Gastroesophageal sphincter (tissue), 4 donors: ENCODE data around the gene RPTOR. TPM values are rescaled to one million over a fixed set of nuclear protein-coding genes. Genes with fewer than 3 reads are reported as not detected.

Experiments
- ATAC-seq: fragments of 150-250 bp; one replicate; pipeline ENCODE4 v1.9.1; 2016; ENCODE audit warnings: mild to moderate bottlenecking, moderate library complexity
- H3K27ac ChIP-seq, 4 donors: fragments of 200-600 bp; sonication (generic) in 3 of 4; 1 replicate in 3 of 4; 2 replicates in 1 of 4; pipeline ENCODE4 v1.5.1; 2016 to 2019
- H3K27me3 ChIP-seq: fragments of 200-600 bp; sonication (generic); one replicate; pipeline ENCODE4 v1.5.1; 2019
- H3K36me3 ChIP-seq, 2 donors: fragments of 200-600 bp; sonication (generic); one replicate each; pipeline ENCODE4 v1.5.1; 2019; ENCODE audit warnings: control low read depth in 1 of 2
- H3K4me1 ChIP-seq, 3 donors: fragments of 200-600 bp; sonication (generic); 1 replicate in 2 of 3; 2 replicates in 1 of 3; pipeline ENCODE4 v1.5.1; 2016 to 2019; ENCODE audit warnings: control low read depth in 2 of 3
- H3K4me3 ChIP-seq, 2 donors: fragments of 200-600 bp; sonication (generic); one replicate each; pipeline ENCODE4 v1.5.1; 2019; ENCODE audit warnings: mild to moderate bottlenecking in 1 of 2, moderate library complexity in 1 of 2
- H3K9me3 ChIP-seq, 3 donors: fragments of 200-600 bp; sonication (generic); one replicate each; pipeline ENCODE4 v1.5.1; 2017 to 2019; ENCODE audit warnings: control low read depth in 2 of 3
- CTCF ChIP-seq, 4 experiments: fragments of 200-600 bp in 2 of 4; fragments of 450-650 bp in 2 of 4; sonication (generic) in 1 of 4; IDR thresholded peaks; one replicate each; pipeline ENCODE4 v1.5.1; 2017 to 2019; ENCODE audit warnings: antibody characterized with exemption in 4 of 4, mild to moderate bottlenecking in 2 of 4, moderate library complexity in 2 of 4
- EP300 ChIP-seq: sonication (generic); formaldehyde crosslinking; IDR thresholded peaks from one replicate; pipeline ENCODE4 v1.6.1; 2017; ENCODE audit warnings: antibody characterized with exemption, mild to moderate bottlenecking
- POLR2A ChIP-seq, 2 donors: fragments of 450-650 bp; IDR thresholded peaks; one replicate each; pipeline ENCODE4 v1.6.1; 2017; ENCODE audit warnings: antibody characterized with exemption in 2 of 2, mild to moderate bottlenecking in 2 of 2, moderate library complexity in 1 of 2
- POLR2AphosphoS5 ChIP-seq: sonication (generic); formaldehyde crosslinking; IDR thresholded peaks from one replicate; pipeline ENCODE4 v1.6.1; 2017; ENCODE audit warnings: antibody characterized with exemption
- WGBS, 2 donors: methylation state at CpG; one replicate each; pipeline ENCODE4 v1.1.5; 2018; ENCODE audit warnings: low coverage in 1 of 2; 5-methylcytosine and 5-hydroxymethylcytosine counted together
- total RNA-seq, 4 donors: library from RNA; depleted of rRNA; stranded (reverse); fragments of >200 nt; gene quantifications; one replicate each; pipeline ENCODE4 v1.1.0, GENCODE V29; 2016

RPTOR gene
- total RNA-seq, 4 donors from 2014 or later = 25.7 to 56.8 (median 39.7) TPM

DNA sequence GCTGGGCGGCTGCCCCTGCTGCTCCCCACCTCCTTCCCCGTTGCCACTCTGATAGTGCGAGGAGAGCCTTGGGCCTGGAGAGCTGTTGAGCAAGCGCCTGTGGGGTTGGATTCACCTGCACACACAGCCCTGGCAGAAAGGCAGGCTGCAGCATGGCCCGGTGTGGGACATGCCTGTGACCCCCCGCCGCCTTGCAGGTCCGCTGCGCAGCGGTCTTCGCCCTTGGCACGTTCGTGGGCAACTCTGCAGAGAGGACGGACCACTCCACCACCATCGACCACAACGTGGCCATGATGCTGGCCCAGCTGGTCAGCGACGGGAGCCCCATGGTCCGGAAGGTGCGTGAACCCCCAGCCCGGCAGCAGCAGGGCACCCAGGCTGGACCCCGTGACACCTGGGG is 340.2 kb downstream of the RPTOR start:
- H3K27me3 ChIP-seq = no peaks in the 10 kb centered on the region
- ATAC-seq = no peak
- no peaks in the 10 kb centered on the region for H3K4me1 ChIP-seq
- no CpG with 5 or more reads among the region's 22 CpGs for WGBS, 2 donors
- H3K27ac ChIP-seq = no peak overlapping the region
- TF ChIP-seq CTCF (IDR thresholded peaks at IDR 0.05) (no peak), POLR2A (IDR thresholded peaks at IDR 0.05) (no peak), POLR2AphosphoS5 (no peak), EP300 (no peak)
- H3K36me3 ChIP-seq = peaks cover 0 to 97% of the 10 kb centered on the region in 2 donors
- H3K4me3 ChIP-seq = no peak overlapping the region
- no peaks in the 10 kb centered on the region for H3K9me3 ChIP-seq

DNA sequence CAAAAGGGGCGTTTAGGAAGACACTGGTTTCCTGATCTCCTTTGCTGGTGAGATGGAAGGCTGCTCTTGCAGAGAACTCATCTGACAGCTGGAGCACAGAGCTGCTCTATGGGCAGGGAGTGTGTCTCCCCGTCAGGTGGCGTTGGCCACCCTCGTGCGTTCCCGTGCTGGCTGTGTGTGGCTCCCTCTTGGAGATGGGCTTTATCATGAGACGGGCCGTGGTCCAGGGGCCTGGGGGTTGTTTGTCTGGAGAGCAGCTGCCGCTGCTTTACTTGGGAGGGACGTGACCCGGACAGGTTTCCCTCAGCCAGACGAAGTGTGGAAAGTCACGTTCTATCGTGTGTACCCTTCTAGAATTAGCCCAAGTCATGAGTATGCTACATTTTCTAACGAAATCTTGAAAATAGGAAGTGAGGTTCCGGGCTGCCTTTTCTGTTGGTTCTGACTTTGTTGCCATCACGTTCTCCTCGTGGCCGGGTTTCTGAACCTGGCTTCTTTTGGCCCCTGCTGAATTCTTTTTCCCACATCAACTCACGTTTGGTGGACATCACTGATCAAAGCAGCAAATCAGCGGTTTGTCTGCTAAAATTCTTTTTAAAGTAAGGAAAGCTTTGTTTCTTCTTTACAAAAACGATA is 341.4 kb downstream of the RPTOR start:
- WGBS, 2 donors = 94 to 98% methylated on average over 7 to 19 of the region's 22 CpGs
- H3K9me3 ChIP-seq = no peaks in the 10 kb centered on the region
- H3K36me3 ChIP-seq = peaks cover 0 to 85% of the 10 kb centered on the region in 2 donors
- no peak overlapping the region for H3K4me3 ChIP-seq
- TF ChIP-seq POLR2AphosphoS5 (no peak), POLR2A (IDR thresholded peaks at IDR 0.05) (no peak), CTCF (IDR thresholded peaks at IDR 0.05) (no peak), EP300 (no peak)
- no peak for ATAC-seq
- H3K4me1 ChIP-seq = peaks cover 0 to 7% (median 0%) of the 10 kb centered on the region in 3 donors
- no peak overlapping the region for H3K27ac ChIP-seq
- H3K27me3 ChIP-seq = no peaks in the 10 kb centered on the region

- no peaks in the 10 kb centered on the region for H3K9me3 ChIP-seq
- 93 to 100% methylated on average over 2 to 8 of the region's 42 CpGs for WGBS, 2 donors
- H3K4me3 ChIP-seq = no peak overlapping the region
- ATAC-seq = no peak
- H3K27me3 ChIP-seq = no peaks in the 10 kb centered on the region
- peaks cover 0 to 85% of the 10 kb centered on the region in 2 donors for H3K36me3 ChIP-seq
- no peak for TF ChIP-seq CTCF (IDR thresholded peaks at IDR 0.05)
- no peak for TF ChIP-seq POLR2A (IDR thresholded peaks at IDR 0.05)
- no peak for TF ChIP-seq POLR2AphosphoS5
- no peak for TF ChIP-seq EP300
- H3K27ac ChIP-seq = no peak overlapping the region
- peaks cover 0 to 16% (median 0%) of the 10 kb centered on the region in 3 donors for H3K4me1 ChIP-seq
Observed at GRCh38 chr17:80886641-80887573, 342.3 kb downstream of the RPTOR start.

GRCh38 chr17:80887639-80888175 is 343.1 kb downstream of the RPTOR start:
- H3K9me3 ChIP-seq = no peaks in the 10 kb centered on the region
- peaks cover 0 to 85% of the 10 kb centered on the region in 2 donors for H3K36me3 ChIP-seq
- TF ChIP-seq POLR2A (IDR thresholded peaks at IDR 0.05) (no peak), POLR2AphosphoS5 (no peak), EP300 (no peak), CTCF (IDR thresholded peaks at IDR 0.05) (no peak)
- H3K27ac ChIP-seq = no peak overlapping the region
- no peak overlapping the region for H3K4me3 ChIP-seq
- 90 to 92% methylated on average over 7 to 10 of the region's 10 CpGs for WGBS, 2 donors
- no peak for ATAC-seq
- H3K27me3 ChIP-seq = no peaks in the 10 kb centered on the region
- peaks cover 0 to 24% (median 0%) of the 10 kb centered on the region in 3 donors for H3K4me1 ChIP-seq
